ENCODE results near the gene MICALL2. TPM values are rescaled to one million over a fixed set of nuclear protein-coding genes. Genes with fewer than 3 reads are reported as not detected.

Gene MICALL2
- total and polyA plus RNA-seq, 4 donors: 2.9 to 16.3 (median 7.6) TPM

DNA sequence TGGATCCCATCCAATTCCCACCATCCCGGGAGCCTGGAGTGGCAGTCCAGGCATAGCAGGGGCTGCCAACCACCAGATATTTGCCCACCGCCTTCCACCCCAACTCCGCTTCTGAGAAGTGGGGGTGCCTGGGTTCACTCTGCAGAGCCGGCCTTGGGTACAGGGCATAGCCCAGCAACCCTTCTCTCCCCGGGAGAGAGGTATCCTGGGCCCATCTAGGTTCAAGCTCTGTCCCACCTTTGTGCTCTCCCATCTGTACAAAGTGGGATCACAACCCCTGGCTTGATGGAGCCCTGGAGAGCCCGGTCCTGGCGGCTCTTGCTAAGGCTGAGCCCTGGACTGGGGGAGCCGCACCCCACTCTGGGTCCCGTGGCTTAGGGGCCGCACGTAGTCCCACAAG is 12.2 kb downstream of the MICALL2 start:
- peaks cover 0 to 6% (median under 1%) of the 10 kb centered on the region in 4 donors for H3K4me1 ChIP-seq (ENCODE audit: control insufficient read depth in 4 of 4, insufficient read depth in 4 of 4, low read length in 3 of 4)
- H3K27me3 ChIP-seq (ENCODE audit: control insufficient read depth in 4 of 4, insufficient read depth in 4 of 4, low read length in 3 of 4): no peaks in the 10 kb centered on the region

More for the DNA sequence above, 12.2 kb downstream of the MICALL2 start:
- 90% methylated on average over 11 of the region's 11 CpGs for WGBS
- Histone ChIP-seq H3K9ac (ENCODE audit: low read depth in 1 of 2, low read length in 2 of 2) (no peak overlapping the region), H3K9me3 (ENCODE audit: control insufficient read depth in 4 of 4, low read length in 3 of 4) (no peaks in the 10 kb centered on the region), H3K36me3 (ENCODE audit: control insufficient read depth in 4 of 4, insufficient read depth in 3 of 4, low read depth in 1 of 4, low read length in 3 of 4) (peaks cover 0 to 2% (median 0%) of the 10 kb centered on the region in 4 donors), H3K27ac (ENCODE audit: low read depth in 1 of 2, low read length in 2 of 2) (no peak overlapping the region), H3K4me3 (ENCODE audit: low read depth in 1 of 3, low read length in 3 of 3) (no peak overlapping the region)
- TF ChIP-seq GABPA (IDR thresholded peaks at IDR 0.05 in 1 of 2, conservative IDR thresholded peaks at IDR 0.05 in 1 of 2) (no peak), SP1 (IDR thresholded peaks at IDR 0.05) (no peak), FOXA1 (IDR thresholded peaks at IDR 0.05) (no peak), EGR1 (IDR thresholded peaks at IDR 0.05; ENCODE audit: low read depth in 2 of 2) (no peak), NR2F2 (IDR thresholded peaks at IDR 0.05) (no peak), HNF4A (conservative IDR thresholded peaks at IDR 0.05) (no peak), RXRA (IDR thresholded peaks at IDR 0.05) (no peak), YY1 (IDR thresholded peaks at IDR 0.05) (no peak), FOXA2 (IDR thresholded peaks at IDR 0.05) (no peak), TAF1 (conservative IDR thresholded peaks at IDR 0.05) (no peak), JUND (IDR thresholded peaks at IDR 0.05) (no peak), HNF4G (IDR thresholded peaks at IDR 0.05) (no peak), RAD21 (IDR thresholded peaks at IDR 0.05) (no peak)
- TF ChIP-seq, protein P1, sequence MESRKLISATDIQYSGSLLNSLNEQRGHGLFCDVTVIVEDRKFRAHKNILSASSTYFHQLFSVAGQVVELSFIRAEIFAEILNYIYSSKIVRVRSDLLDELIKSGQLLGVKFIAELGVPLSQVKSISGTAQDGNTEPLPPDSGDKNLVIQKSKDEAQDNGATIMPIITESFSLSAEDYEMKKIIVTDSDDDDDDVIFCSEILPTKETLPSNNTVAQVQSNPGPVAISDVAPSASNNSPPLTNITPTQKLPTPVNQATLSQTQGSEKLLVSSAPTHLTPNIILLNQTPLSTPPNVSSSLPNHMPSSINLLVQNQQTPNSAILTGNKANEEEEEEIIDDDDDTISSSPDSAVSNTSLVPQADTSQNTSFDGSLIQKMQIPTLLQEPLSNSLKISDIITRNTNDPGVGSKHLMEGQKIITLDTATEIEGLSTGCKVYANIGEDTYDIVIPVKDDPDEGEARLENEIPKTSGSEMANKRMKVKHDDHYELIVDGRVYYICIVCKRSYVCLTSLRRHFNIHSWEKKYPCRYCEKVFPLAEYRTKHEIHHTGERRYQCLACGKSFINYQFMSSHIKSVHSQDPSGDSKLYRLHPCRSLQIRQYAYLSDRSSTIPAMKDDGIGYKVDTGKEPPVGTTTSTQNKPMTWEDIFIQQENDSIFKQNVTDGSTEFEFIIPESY (IDR thresholded peaks at IDR 0.05): no peak
- TF ChIP-seq, protein P2, sequence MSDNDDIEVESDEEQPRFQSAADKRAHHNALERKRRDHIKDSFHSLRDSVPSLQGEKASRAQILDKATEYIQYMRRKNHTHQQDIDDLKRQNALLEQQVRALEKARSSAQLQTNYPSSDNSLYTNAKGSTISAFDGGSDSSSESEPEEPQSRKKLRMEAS (IDR thresholded peaks at IDR 0.05): no peak
- TF ChIP-seq, protein P3, sequence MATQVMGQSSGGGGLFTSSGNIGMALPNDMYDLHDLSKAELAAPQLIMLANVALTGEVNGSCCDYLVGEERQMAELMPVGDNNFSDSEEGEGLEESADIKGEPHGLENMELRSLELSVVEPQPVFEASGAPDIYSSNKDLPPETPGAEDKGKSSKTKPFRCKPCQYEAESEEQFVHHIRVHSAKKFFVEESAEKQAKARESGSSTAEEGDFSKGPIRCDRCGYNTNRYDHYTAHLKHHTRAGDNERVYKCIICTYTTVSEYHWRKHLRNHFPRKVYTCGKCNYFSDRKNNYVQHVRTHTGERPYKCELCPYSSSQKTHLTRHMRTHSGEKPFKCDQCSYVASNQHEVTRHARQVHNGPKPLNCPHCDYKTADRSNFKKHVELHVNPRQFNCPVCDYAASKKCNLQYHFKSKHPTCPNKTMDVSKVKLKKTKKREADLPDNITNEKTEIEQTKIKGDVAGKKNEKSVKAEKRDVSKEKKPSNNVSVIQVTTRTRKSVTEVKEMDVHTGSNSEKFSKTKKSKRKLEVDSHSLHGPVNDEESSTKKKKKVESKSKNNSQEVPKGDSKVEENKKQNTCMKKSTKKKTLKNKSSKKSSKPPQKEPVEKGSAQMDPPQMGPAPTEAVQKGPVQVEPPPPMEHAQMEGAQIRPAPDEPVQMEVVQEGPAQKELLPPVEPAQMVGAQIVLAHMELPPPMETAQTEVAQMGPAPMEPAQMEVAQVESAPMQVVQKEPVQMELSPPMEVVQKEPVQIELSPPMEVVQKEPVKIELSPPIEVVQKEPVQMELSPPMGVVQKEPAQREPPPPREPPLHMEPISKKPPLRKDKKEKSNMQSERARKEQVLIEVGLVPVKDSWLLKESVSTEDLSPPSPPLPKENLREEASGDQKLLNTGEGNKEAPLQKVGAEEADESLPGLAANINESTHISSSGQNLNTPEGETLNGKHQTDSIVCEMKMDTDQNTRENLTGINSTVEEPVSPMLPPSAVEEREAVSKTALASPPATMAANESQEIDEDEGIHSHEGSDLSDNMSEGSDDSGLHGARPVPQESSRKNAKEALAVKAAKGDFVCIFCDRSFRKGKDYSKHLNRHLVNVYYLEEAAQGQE (IDR thresholded peaks at IDR 0.05): no peak
- TF ChIP-seq, protein P4, sequence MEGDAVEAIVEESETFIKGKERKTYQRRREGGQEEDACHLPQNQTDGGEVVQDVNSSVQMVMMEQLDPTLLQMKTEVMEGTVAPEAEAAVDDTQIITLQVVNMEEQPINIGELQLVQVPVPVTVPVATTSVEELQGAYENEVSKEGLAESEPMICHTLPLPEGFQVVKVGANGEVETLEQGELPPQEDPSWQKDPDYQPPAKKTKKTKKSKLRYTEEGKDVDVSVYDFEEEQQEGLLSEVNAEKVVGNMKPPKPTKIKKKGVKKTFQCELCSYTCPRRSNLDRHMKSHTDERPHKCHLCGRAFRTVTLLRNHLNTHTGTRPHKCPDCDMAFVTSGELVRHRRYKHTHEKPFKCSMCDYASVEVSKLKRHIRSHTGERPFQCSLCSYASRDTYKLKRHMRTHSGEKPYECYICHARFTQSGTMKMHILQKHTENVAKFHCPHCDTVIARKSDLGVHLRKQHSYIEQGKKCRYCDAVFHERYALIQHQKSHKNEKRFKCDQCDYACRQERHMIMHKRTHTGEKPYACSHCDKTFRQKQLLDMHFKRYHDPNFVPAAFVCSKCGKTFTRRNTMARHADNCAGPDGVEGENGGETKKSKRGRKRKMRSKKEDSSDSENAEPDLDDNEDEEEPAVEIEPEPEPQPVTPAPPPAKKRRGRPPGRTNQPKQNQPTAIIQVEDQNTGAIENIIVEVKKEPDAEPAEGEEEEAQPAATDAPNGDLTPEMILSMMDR (IDR thresholded peaks at IDR 0.05; ENCODE audit: low read depth, low read length, missing input control): no peak
- TF ChIP-seq, protein P5, sequence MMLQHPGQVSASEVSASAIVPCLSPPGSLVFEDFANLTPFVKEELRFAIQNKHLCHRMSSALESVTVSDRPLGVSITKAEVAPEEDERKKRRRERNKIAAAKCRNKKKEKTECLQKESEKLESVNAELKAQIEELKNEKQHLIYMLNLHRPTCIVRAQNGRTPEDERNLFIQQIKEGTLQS (IDR thresholded peaks at IDR 0.05): no peak
- DNase-seq (ENCODE audit: low spot score): no peak

All from liver (tissue), 9 donors.